Astrocyte of the cerebellum (primary cell): ENCODE data around the gene SELENOM.

Experiments
- DNase-seq: peaks from one replicate; pipeline ENCODE4 v3.0.0-alpha.2; 2011; ENCODE audit warnings: low read depth
- H3K4me3 ChIP-seq: 2 replicates; pipeline ENCODE4 v1.5.1; 2011; ENCODE audit warnings: mild to moderate bottlenecking, low read depth, low read length, moderate library complexity
- in situ Hi-C: cut with HindIII; loops from 2 replicates; pipeline ENCODE4 v1.10.0; 2017; ENCODE audit warnings: low sequenced_read_pairs
- TF ChIP-seq, protein P1 (sequence below): IDR thresholded peaks from 2 replicates; pipeline ENCODE4 v1.5.1; 2012; ENCODE audit warnings: low read length, low read depth, moderate library complexity, mild to moderate bottlenecking; ENCODE audit errors: missing control alignments

The SELENOM gene

DNA sequence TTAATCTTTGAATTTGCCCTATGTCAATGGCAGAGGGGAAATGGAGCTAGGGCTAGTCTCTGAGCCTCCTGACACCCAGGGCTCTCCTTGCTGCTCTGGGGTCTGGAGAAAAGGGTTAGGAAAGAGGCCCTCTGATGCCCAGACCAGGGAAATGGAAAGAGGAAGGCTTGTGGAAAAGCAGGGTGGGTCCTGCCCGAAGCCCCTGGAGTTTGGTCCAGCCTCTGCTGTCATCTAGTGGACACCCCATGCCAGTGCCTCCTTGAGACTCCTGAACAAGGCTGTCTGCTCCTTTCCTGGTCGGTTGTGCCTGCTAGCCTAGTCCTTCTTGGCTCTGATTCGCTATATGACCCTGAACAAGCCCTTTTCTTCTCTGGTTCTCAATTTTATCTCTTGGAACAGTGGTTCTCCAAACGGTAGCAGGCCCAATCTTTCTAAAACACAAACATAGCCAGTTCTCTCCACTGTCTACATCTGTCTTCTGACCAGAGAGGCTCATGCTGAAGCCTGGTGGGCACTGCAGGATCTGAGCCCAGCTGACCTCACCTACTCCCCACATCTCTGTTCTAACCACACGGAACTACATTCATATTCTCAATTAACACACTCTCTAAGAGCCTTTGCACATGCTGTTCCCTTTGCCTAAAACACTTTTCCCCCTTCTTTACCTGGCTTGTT, 41.7 kb upstream of the SELENOM start:
- in situ Hi-C loops = no loop called here
- H3K4me3 ChIP-seq = no peak overlapping the region
- TF ChIP-seq, protein P1, sequence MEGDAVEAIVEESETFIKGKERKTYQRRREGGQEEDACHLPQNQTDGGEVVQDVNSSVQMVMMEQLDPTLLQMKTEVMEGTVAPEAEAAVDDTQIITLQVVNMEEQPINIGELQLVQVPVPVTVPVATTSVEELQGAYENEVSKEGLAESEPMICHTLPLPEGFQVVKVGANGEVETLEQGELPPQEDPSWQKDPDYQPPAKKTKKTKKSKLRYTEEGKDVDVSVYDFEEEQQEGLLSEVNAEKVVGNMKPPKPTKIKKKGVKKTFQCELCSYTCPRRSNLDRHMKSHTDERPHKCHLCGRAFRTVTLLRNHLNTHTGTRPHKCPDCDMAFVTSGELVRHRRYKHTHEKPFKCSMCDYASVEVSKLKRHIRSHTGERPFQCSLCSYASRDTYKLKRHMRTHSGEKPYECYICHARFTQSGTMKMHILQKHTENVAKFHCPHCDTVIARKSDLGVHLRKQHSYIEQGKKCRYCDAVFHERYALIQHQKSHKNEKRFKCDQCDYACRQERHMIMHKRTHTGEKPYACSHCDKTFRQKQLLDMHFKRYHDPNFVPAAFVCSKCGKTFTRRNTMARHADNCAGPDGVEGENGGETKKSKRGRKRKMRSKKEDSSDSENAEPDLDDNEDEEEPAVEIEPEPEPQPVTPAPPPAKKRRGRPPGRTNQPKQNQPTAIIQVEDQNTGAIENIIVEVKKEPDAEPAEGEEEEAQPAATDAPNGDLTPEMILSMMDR = peak; percentile 97
- peak; percentile 62 for DNase-seq

GRCh38 chr22:31148488-31148887, 41.1 kb upstream of the SELENOM start:
- in situ Hi-C loops = no loop called here
- H3K4me3 ChIP-seq = no peak overlapping the region
- TF ChIP-seq, protein P1 = no peak
- no peak for DNase-seq

DNA sequence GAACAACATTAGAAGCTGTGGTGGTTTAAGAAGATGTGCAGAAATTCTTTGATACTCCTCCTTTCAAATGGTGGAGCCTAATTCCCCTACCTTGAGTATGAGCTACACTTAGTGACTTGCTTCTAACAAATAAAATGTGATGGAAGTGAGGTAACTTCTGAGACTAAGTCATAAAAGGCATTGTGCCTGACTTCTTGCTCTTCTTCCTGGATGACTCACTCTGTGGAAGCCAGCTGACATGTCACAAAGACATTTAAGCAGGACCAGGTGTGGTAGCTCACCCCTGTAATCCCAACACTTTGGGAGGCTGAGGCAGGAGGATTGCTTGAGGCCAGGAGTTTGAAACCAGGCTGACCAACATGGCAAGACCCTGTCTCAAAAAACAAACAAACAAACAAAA, 36.9 kb upstream of the SELENOM start:
- TF ChIP-seq, protein P1 = no peak
- no peak overlapping the region for H3K4me3 ChIP-seq
- in situ Hi-C loops = no loop called here
- DNase-seq = no peak

DNA sequence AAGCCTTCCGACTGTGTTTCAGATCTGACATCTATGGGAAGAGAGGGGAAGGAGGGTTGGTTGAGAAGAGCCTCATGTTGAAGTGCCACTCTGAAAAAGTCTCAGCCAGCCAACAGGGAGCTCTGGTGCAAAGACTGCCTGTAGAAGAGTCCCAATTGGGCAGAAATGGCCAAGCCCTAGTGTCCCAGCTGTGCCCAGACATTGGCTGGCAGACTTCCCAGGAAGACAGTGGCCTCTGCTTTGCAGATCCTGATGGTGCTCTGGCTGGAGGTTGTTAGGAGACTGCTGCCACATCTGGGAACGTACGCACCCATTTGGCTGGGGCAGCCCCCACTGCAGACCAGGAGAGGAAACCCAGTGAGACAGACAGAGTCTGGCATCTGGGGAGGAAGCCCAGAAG, 36.2 kb upstream of the SELENOM start:
- H3K4me3 ChIP-seq = no peak overlapping the region
- no peak for DNase-seq
- in situ Hi-C loops = no loop called here
- TF ChIP-seq, protein P1 = no peak

DNA sequence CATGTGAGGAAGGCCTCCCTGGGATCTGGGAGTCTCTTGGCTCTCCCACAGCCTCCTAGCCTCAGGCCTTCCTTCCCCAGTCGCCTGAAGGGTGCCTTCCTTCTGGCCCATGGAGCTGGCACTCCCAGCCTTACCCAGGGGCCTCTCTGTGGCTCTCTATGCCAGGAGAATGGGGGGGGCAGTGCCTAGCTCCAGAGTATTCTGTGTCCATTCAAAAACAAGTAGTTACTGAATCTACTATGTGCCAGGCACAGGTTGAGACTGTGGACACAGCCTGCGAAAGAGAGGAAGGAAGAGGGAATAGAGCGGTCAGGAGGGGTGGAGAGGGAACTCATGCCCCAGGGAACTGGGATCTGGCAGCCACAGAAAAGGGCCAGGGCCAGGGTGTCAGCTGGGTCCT, 35.7 kb upstream of the SELENOM start:
- H3K4me3 ChIP-seq = no peak overlapping the region
- DNase-seq = no peak
- TF ChIP-seq, protein P1 = no peak
- in situ Hi-C loops = no loop called here

DNA sequence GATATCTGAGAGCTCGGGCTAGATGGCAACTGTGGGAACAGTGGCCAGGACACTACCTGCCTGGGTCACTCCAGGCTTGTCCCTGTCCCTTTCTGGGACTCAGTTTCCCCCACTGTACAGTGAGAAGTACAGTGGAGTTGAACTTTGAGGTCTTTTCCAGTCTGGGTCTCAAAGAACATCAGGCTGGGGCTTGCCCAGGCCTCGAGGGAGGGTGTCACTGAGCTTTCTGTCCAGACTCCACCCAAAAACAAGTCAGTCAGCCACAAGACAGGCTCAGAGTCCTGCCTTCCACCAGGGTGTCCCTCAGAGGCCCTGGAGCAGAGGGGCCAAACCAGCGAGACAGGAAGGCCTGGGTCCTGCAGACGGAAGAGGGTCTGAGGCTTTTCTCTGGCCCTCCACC, 34.9 kb upstream of the SELENOM start:
- TF ChIP-seq, protein P1 = no peak
- DNase-seq = no peak
- in situ Hi-C loops = no loop called here
- H3K4me3 ChIP-seq = no peak overlapping the region
